ENCODE results near the gene MAST4. TPM values are rescaled to one million over a fixed set of nuclear protein-coding genes. Genes with fewer than 3 reads are reported as not detected.

Gene MAST4
- total and polyA plus RNA-seq, 2 of the 8 experiments (the other 6 are each of a cell fraction or from before 2014, with no cell fraction given), result 1.5 to 2.6 TPM

- DNase-seq (ENCODE audit: low read depth in 1 of 2, low spot score in 2 of 2) (no peak), FAIRE-seq (no peak)
- no peak overlapping the region for H3K23ac ChIP-seq (ENCODE audit: insufficient read length)
- H3K36me3 ChIP-seq (ENCODE audit: control insufficient read depth in 2 of 4, insufficient read depth in 4 of 4, low read length in 3 of 4), result no peaks in the 10 kb centered on the region
- H3K9ac ChIP-seq (replicated peaks in 1 of 4; ENCODE audit: extremely low read depth in 1 of 4, low read depth in 3 of 4, low read length in 3 of 4), result no peak overlapping the region
- no peak overlapping the region for H3K27ac ChIP-seq (ENCODE audit: low read depth, low read length)
- no peak overlapping the region for H2AFZ ChIP-seq (ENCODE audit: low read length)
- TF ChIP-seq TAF1 (IDR thresholded peaks at IDR 0.05; ENCODE audit: low read depth, low read length) (no peak), MAX (IDR thresholded peaks at IDR 0.05) (no peak), SIX5 (IDR thresholded peaks at IDR 0.05; ENCODE audit: low read depth, low read length) (no peak), RFX5 (IDR thresholded peaks at IDR 0.05; ENCODE audit: borderline replicate concordance, low read depth, low read length) (no peak), SIRT6 (IDR thresholded peaks at IDR 0.05; ENCODE audit: low read length) (no peak), TAF7 (optimal IDR thresholded peaks at IDR 0.05; ENCODE audit: borderline replicate concordance, low read depth, low read length) (no peak), SAP30 (IDR thresholded peaks at IDR 0.05; ENCODE audit: insufficient read depth, insufficient replicate concordance, low read length) (no peak), ASH2L (IDR thresholded peaks at IDR 0.05; ENCODE audit: low read length) (no peak), HDAC2 (IDR thresholded peaks at IDR 0.05; ENCODE audit: borderline replicate concordance in 1 of 2, low read depth in 2 of 2, low read length in 2 of 2) (no peak), EGR1 (IDR thresholded peaks at IDR 0.05; ENCODE audit: borderline replicate concordance, low read depth, low read length) (no peak), SP2 (IDR thresholded peaks at IDR 0.05; ENCODE audit: low read length) (no peak), CHD1 (IDR thresholded peaks at IDR 0.05; ENCODE audit: low read depth, low read length) (no peak), NRF1 (IDR thresholded peaks at IDR 0.05; ENCODE audit: low read depth, low read length) (no peak), CBX8 (IDR thresholded peaks at IDR 0.05; ENCODE audit: borderline replicate concordance, low read depth, low read length) (no peak)
- no peak overlapping the region for H4K8ac ChIP-seq (ENCODE audit: extremely low read depth, insufficient read depth, low read length)
- no peak overlapping the region for H3K18ac ChIP-seq (ENCODE audit: extremely low read depth, low read length)
- H3K9me3 ChIP-seq (ENCODE audit: insufficient read depth in 2 of 2, low read depth in 1 of 2, low read length in 1 of 2), result no peaks in the 10 kb centered on the region
- H3K4me2 ChIP-seq (ENCODE audit: insufficient read depth in 1 of 2, low read depth in 2 of 2, low read length in 2 of 2), result no peak overlapping the region
- H2BK20ac ChIP-seq (ENCODE audit: low read length), result no peak overlapping the region
- no peak overlapping the region for H4K5ac ChIP-seq (ENCODE audit: insufficient read length, low read depth, low read length)
- H3K79me2 ChIP-seq (ENCODE audit: control insufficient read depth in 1 of 2, insufficient read depth in 2 of 2, low read length in 2 of 2), result no peaks in the 10 kb centered on the region
- no peak overlapping the region for H4K91ac ChIP-seq (replicated peaks; ENCODE audit: insufficient read length, low read length)
- H3K4me1 ChIP-seq (replicated peaks in 1 of 4; ENCODE audit: control insufficient read depth in 3 of 4, insufficient read depth in 4 of 4, low read length in 3 of 4), result peaks cover 2 to 8% (median 4%) of the 10 kb centered on the region in 4 experiments; a peak in 5 of 7 replicates
- H4K20me1 ChIP-seq (replicated peaks in 1 of 2; ENCODE audit: control insufficient read depth in 1 of 2, insufficient read depth in 2 of 2, low read length in 2 of 2), result no peaks in the 10 kb centered on the region
- no peak overlapping the region for H3K56ac ChIP-seq (replicated peaks; ENCODE audit: insufficient read length, low read depth, low read length)
- POLR2A ChIA-PET (ENCODE audit: partially characterized antibody), result no interaction called here
- no peak overlapping the region for H3K14ac ChIP-seq (ENCODE audit: insufficient read length)
- no peak overlapping the region for H3K4me3 ChIP-seq (ENCODE audit: extremely low read depth in 1 of 4, insufficient read depth in 2 of 4, low read depth in 3 of 4, low read length in 4 of 4)
- CTCF ChIA-PET (ENCODE audit: partially characterized antibody), result no interaction called here
- no peak overlapping the region for H2BK12ac ChIP-seq (ENCODE audit: low read depth, low read length)
- no peaks in the 10 kb centered on the region for H3K79me1 ChIP-seq (ENCODE audit: low read depth, low read length)
- H3K4ac ChIP-seq (replicated peaks; ENCODE audit: insufficient read length, low read depth, low read length), result no peak overlapping the region
- H2AK5ac ChIP-seq (ENCODE audit: low read depth, low read length), result no peak overlapping the region
- 96% methylated on average over 2 of the region's 2 CpGs; no CpG with 5 or more reads in 1 of the 2 experiments for WGBS, 2 experiments (ENCODE audit: extremely low coverage in 1 of 2, insufficient coverage in 1 of 2, insufficient read length in 1 of 2, insufficient replicate concordance in 2 of 2, low coverage in 1 of 2, low lambda C conversion rate in 2 of 2, missing lambda C conversion rate in 1 of 2)
- no peaks in the 10 kb centered on the region for H3K27me3 ChIP-seq (replicated peaks in 1 of 4; ENCODE audit: control insufficient read depth in 3 of 4, extremely low read depth in 1 of 4, insufficient read depth in 3 of 4, low read length in 3 of 4)
- H2BK15ac ChIP-seq (ENCODE audit: low read length), result no peak overlapping the region
- no peak overlapping the region for H2BK5ac ChIP-seq (ENCODE audit: low read depth, low read length)
- H2BK120ac ChIP-seq (replicated peaks; ENCODE audit: low read depth, low read length), result no peak overlapping the region
- H3K23me2 ChIP-seq (ENCODE audit: low read depth, low read length), result no peaks in the 10 kb centered on the region
Observed at GRCh38 chr5:66859526-66859925, 263.3 kb downstream of the MAST4 start.

Data from H1 (cell line).